NCI-H82 (cell line): Measurements from ENCODE around the gene RRP9.
A peak's percentile ranks its signal among the peaks of the same experiment; 100 is the strongest.

Experiments
- DNase-seq: peaks from one replicate; lab custom pipeline; 2025; lab: John Stamatoyannopoulos, UW

RRP9 gene

GRCh38 chr3:51955893-51956770 lies 14.4 kb upstream of the RRP9 start:
- DNase-seq: peak; percentile 23

DNA sequence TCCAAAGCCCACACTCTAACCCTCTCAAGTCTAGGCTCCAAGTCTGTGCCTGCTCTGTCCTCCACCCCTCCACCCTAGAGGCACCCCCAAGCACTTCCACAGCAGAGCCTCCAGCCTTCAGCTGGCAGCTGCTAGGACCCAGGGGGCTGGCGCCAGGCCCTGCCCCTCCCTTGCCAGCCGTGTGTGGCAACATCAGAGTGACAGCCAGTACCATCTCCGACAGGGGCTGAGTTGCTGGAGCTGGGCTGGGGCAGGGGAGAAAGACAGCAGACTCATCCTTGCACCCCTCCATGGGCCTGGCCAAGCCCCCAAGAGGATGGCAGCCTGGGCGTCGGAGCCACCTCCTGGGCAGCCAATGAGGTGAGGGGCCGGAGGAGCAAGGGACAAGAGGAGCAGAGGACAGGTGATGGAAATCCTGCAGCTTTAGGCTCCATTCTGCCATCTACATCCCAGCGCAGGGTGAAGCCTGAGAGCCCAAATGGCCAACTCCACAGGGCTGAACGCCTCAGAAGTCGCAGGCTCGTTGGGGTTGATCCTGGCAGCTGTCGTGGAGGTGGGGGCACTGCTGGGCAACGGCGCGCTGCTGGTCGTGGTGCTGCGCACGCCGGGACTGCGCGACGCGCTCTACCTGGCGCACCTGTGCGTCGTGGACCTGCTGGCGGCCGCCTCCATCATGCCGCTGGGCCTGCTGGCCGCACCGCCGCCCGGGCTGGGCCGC lies 13.6 kb upstream of the RRP9 start, which contains the start of gene GPR62:
Gene GPR62 (plus strand): TSS at position 207 of the 718 bp plus-strand sequence. CDS start 272 bp downstream, at position 479.
- peak; percentile 44 for DNase-seq

- no peak for DNase-seq
These were observed 13.0 kb upstream of the RRP9 start for GRCh38 chr3:51954713-51955112.

GRCh38 chr3:51954105-51954504 lies 12.4 kb upstream of the RRP9 start:
- no peak for DNase-seq

GRCh38 chr3:51953445-51953844 lies 11.7 kb upstream of the RRP9 start:
- peak; percentile 53 for DNase-seq

GRCh38 chr3:51950899-51951298 lies 9.2 kb upstream of the RRP9 start:
- no peak for DNase-seq

DNA sequence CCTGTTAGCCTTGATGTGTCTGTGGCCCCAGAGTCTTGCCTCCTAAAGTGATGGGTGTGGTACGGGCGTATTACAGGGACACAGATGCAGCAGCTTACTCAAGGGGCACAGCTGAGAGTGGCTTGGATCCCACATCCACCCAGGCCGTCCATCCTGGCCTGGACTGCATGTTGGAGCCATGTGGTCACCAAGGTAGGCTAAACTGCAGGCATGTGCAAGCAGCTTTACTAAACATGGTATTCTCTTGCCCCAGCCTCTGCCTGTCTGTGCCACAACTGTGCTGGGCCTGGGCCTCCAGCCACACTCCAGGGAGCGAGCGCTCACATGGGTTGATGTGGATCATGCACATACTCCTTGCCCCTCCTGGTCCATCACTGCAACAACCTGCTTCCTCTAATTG lies 7.4 kb upstream of the RRP9 start:
- DNase-seq: no peak

DNA sequence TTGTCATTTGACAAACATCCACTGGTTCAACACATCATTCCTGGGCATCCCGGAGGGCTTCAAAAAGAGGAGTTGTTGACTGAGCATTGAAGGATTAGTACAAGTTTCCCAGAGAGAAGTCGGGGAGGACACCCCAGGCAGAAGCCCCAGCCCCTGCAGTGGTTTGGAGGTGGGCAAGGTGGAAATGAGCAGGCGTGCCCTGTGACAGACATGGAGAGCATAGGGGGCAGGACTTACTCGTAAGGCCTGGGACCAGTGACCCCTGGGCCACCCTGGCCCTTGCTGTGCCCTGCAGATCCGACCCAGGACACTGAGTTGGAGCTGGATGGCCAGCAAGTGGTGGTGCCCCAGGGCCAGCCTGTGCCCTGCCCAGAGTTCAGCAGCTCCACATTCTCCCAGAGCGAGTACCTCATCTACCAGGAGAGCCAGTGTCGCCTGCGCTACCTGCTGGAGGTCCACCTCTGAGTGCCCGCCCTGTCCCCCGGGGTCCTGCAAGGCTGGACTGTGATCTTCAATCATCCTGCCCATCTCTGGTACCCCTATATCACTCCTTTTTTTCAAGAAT lies 6.4 kb upstream of the RRP9 start:
- DNase-seq: no peak

- no peak for DNase-seq
These were observed 5.7 kb upstream of the RRP9 start for GRCh38 chr3:51947215-51947900.

GRCh38 chr3:51946796-51947195 lies 5.1 kb upstream of the RRP9 start:
- no peak for DNase-seq

GRCh38 chr3:51945926-51946705 lies 4.4 kb upstream of the RRP9 start:
- no peak for DNase-seq

DNA sequence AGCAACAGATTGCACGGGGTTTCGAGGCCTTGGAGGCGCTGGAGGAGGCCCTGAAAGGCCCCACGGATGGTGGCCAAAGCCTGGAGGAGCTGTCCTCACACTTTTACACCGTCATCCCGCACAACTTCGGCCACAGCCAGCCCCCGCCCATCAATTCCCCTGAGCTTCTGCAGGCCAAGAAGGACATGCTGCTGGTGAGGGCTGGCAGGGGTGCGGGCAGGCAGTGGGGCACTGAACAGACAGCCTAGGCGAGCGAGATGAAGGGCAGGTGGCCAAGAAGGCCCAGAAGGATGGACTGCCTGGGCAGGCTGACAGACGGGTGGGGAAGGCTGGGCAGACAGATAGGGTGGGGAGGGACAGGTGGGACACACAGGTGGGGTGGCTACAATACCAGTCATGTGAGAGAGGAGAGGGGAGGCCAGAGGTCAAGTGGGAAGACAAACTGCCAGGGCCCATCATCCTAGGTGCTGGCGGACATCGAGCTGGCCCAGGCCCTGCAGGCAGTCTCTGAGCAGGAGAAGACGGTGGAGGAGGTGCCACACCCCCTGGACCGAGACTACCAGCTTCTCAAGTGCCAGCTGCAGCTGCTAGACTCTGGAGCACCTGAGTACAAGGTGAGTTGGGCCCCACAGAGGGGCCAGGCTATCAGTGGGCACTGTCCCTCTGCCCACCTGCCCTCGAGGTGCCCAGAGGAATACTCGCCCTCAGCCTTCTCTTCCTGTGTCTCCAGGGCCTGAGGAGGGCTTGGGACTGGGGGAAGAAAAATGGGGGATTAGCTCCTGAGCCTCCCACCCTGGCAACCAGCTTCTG lies 3.5 kb upstream of the RRP9 start:
- no peak for DNase-seq

DNA sequence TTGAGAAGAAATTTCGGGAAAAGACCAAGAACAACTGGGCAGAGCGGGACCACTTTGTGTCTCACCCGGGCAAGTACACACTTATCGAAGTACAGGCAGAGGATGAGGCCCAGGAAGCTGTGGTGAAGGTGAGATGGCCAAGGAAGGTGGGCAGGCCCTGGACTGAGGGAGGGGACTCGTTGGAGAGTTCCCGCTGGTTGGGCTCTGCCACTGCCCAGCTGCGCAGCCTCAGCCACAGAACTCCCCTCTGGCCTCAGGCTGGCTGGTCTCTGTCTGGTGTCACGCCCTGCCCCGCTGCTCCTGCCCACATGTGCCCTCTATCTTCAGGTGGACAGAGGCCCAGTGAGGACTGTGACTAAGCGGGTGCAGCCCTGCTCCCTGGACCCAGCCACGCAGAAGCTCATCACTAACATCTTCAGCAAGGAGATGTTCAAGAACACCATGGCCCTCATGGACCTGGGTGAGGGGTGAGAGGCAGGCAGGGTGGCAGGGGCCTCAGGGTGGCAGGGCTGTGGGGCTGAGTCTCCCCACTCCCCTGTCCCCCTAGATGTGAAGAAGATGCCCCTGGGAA lies 2.8 kb upstream of the RRP9 start:
- no peak for DNase-seq

- no peak for DNase-seq
These were observed 2.0 kb upstream of the RRP9 start for GRCh38 chr3:51943451-51944391.

DNA sequence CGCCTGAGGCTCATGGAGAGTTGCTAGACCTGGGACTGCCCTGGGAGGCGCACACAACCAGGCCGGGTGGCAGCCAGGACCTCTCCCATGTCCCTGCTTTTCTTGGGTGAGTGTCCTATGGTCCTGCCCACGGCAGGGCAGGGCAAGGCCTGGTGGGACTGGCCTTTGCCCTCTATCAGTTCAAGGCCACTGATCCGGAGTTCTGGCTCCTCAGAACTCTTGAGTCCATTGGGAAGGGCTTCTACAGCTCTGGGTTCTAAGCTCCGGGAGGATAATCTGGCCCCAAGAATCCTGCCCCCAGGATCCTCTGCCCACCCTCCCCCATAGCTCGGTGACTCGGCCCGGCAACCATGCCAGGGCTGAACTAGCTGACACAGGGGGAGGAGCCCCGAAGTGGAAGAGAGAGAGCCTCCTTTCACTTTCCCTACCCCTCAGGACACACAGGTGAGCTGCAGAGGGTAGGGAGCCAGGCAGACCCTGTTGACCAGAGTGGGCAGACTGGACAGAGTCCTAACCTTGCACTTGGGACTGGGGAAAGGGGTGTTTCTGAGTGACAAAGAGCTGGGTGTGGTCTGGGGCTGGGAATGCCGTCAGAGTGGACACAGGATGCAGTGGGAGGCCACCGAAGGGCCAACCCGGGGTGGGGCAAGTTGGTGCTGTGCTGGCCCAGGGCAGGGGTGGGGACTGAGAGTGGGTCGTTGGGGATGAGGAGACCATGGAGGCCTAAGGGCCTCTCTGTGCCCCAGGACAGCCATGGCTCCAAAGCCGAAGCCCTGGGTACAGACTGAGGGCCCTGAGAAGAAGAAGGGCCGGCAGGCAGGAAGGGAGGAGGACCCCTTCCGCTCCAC lies 1.1 kb upstream of the RRP9 start:
- peak; percentile 55 for DNase-seq

- no peak for DNase-seq
These were observed 274 bp downstream of the RRP9 start for GRCh38 chr3:51941463-51941797.

GRCh38 chr3:51940648-51941462 lies 849 bp downstream of the RRP9 start:
- DNase-seq: no peak
